Renal cortex interstitium (tissue), 11 donors: ENCODE measurements around the gene GABRA5. TPM values are rescaled to one million over a fixed set of nuclear protein-coding genes. Genes with fewer than 3 reads are reported as not detected.
"Not testable (repeated sequence)": the region's sequence is repeated elsewhere in the genome, so short reads cannot be mapped to it uniquely, and the experiment has no call there.

Experiments used
- DNase-seq, 11 donors: peaks; one replicate each; pipeline ENCODE4 v3.0.0-alpha.2; 2013; ENCODE audit warnings: low read depth in 9 of 11, low spot score in 4 of 11; ENCODE audit errors: extremely low read depth in 1 of 11
- polyA plus RNA-seq, 3 donors: library from polyadenylated mRNA; unstranded; fragments of 120-200 nt; gene quantifications; one replicate each; pipeline ENCODE4 v1.2.1, GENCODE V29; 2013; ENCODE audit not compliant: insufficient read length in 3 of 3

The GABRA5 gene
- polyA plus RNA-seq, 3 donors: 0.17 to 0.50 (median 0.30) TPM

- no peak for DNase-seq
These were observed 27.3 kb downstream of the GABRA5 start for GRCh38 chr15:26894181-26894580.

GRCh38 chr15:26895346-26895745 lies 28.5 kb downstream of the GABRA5 start:
- not testable (repeated sequence) for DNase-seq

- no peak for DNase-seq
These were observed 32.8 kb downstream of the GABRA5 start for GRCh38 chr15:26899658-26900057.

GRCh38 chr15:26901041-26901440 lies 34.2 kb downstream of the GABRA5 start:
- no peak for DNase-seq

- no peak for DNase-seq
These were observed 43.9 kb downstream of the GABRA5 start for GRCh38 chr15:26910715-26911114.

- no peak for DNase-seq
These were observed 54.6 kb downstream of the GABRA5 start for GRCh38 chr15:26921433-26921832.

GRCh38 chr15:26926081-26926480 lies 59.2 kb downstream of the GABRA5 start:
- no peak for DNase-seq

GRCh38 chr15:26928051-26928450 lies 61.2 kb downstream of the GABRA5 start:
- DNase-seq: no peak

GRCh38 chr15:26929588-26929987 lies 62.7 kb downstream of the GABRA5 start:
- no peak for DNase-seq

GRCh38 chr15:26934848-26935247 lies 68.0 kb downstream of the GABRA5 start:
- DNase-seq: no peak

- no peak for DNase-seq
These were observed 68.5 kb downstream of the GABRA5 start for GRCh38 chr15:26935322-26935721.

GRCh38 chr15:26936502-26936901 lies 69.6 kb downstream of the GABRA5 start:
- no peak for DNase-seq

GRCh38 chr15:26937134-26937533 lies 70.3 kb downstream of the GABRA5 start:
- DNase-seq: no peak

- no peak for DNase-seq
These were observed 72.5 kb downstream of the GABRA5 start for GRCh38 chr15:26939398-26939797.

GRCh38 chr15:26941489-26941888 lies 74.6 kb downstream of the GABRA5 start:
- no peak for DNase-seq

- peak in 8 of 11 donors; percentile 26 to 56 (median 34) for DNase-seq
These were observed 77.0 kb downstream of the GABRA5 start for GRCh38 chr15:26943866-26944265.

- no peak for DNase-seq
These were observed 78.2 kb downstream of the GABRA5 start for GRCh38 chr15:26945046-26945445.

- DNase-seq: no peak
These were observed 83.1 kb downstream of the GABRA5 start for GRCh38 chr15:26950001-26950400.

GRCh38 chr15:26954403-26954802 lies 87.5 kb downstream of the GABRA5 start:
- no peak for DNase-seq

GRCh38 chr15:26967719-26968269 lies 100.9 kb downstream of the GABRA5 start:
- peak in 5 of 11 donors; percentile 38 to 49 (median 47) for DNase-seq

- no peak for DNase-seq
These were observed 101.9 kb downstream of the GABRA5 start for GRCh38 chr15:26968806-26969205.
